Measurements from ENCODE around the gene PROSER3.

The PROSER3 gene

GRCh38 chr19:35757749-35758608 lies at the start of gene PROSER3:
PROSER3 (plus strand) TSS chr19:35758176; CDS start chr19:35758216, 40 bp downstream.
- DNase-seq (ENCODE audit: low read depth): peak; percentile 98

GRCh38 chr19:35708391-35708790 lies 49.6 kb upstream of the PROSER3 start:
- DNase-seq (ENCODE audit: low read depth): no peak

- no peak for DNase-seq (ENCODE audit: low read depth)
Observed at GRCh38 chr19:35710784-35711723, 46.9 kb upstream of the PROSER3 start.

- no peak for DNase-seq (ENCODE audit: low read depth)
Observed at GRCh38 chr19:35712567-35713505, 45.1 kb upstream of the PROSER3 start.

GRCh38 chr19:35713506-35713850 lies 44.5 kb upstream of the PROSER3 start:
- DNase-seq (ENCODE audit: low read depth): no peak

GRCh38 chr19:35713904-35714495 lies 44.0 kb upstream of the PROSER3 start:
- DNase-seq (ENCODE audit: low read depth): no peak

GRCh38 chr19:35714601-35715354 lies 43.2 kb upstream of the PROSER3 start:
- DNase-seq (ENCODE audit: low read depth): no peak

GRCh38 chr19:35715355-35715809 lies 42.6 kb upstream of the PROSER3 start:
- no peak for DNase-seq (ENCODE audit: low read depth)

GRCh38 chr19:35715981-35716800 lies 41.8 kb upstream of the PROSER3 start:
- peak; percentile 26 for DNase-seq (ENCODE audit: low read depth)

GRCh38 chr19:35716801-35717664 lies 40.9 kb upstream of the PROSER3 start:
- DNase-seq (ENCODE audit: low read depth): peak; percentile 81

GRCh38 chr19:35717665-35718344 lies 40.2 kb upstream of the PROSER3 start, which contains the start of gene KMT2B:
KMT2B (plus strand) TSS chr19:35718003; CDS start chr19:35718019, 16 bp downstream.
- DNase-seq (ENCODE audit: low read depth): no peak

- DNase-seq (ENCODE audit: low read depth): no peak
Observed at GRCh38 chr19:35718345-35719041, 39.5 kb upstream of the PROSER3 start.

- DNase-seq (ENCODE audit: low read depth): no peak
Observed at GRCh38 chr19:35719402-35720162, 38.4 kb upstream of the PROSER3 start.

- DNase-seq (ENCODE audit: low read depth): no peak
Observed at GRCh38 chr19:35720163-35720524, 37.8 kb upstream of the PROSER3 start.

GRCh38 chr19:35720648-35721047 lies 37.3 kb upstream of the PROSER3 start:
- DNase-seq (ENCODE audit: low read depth): no peak

GRCh38 chr19:35721374-35721773 lies 36.6 kb upstream of the PROSER3 start:
- DNase-seq (ENCODE audit: low read depth): no peak

GRCh38 chr19:35722461-35722860 lies 35.5 kb upstream of the PROSER3 start:
- DNase-seq (ENCODE audit: low read depth): no peak
